Left renal cortex interstitium (tissue), 4 donors: ENCODE results near the gene MMS19. TPM values are rescaled to one million over a fixed set of nuclear protein-coding genes. Genes with fewer than 3 reads are reported as not detected.
"Not testable (repeated sequence)": the region's sequence is repeated elsewhere in the genome, so short reads cannot be mapped to it uniquely, and the experiment has no call there.

ENCODE experiments used
- DNase-seq, 4 donors: peaks; one replicate each; pipeline ENCODE4 v3.0.0-alpha.2; 2013; ENCODE audit warnings: low read depth in 4 of 4, low spot score in 2 of 4, missing footprints in 1 of 4
- polyA plus RNA-seq, 4 donors: library from polyadenylated mRNA; unstranded; fragments of 120-200 nt; gene quantifications; one replicate each; pipeline ENCODE4 v1.2.1, GENCODE V29; 2013; ENCODE audit not compliant: insufficient read length in 4 of 4

MMS19 gene
- polyA plus RNA-seq, 4 donors = 85.9 to 109 (median 92.3) TPM

- no peak for DNase-seq
These were observed 31.7 kb upstream of the MMS19 start for GRCh38 chr10:97529685-97530465.

GRCh38 chr10:97528876-97529275 is 30.7 kb upstream of the MMS19 start:
- DNase-seq = not testable (repeated sequence)

- no peak for DNase-seq
These were observed 27.5 kb upstream of the MMS19 start for GRCh38 chr10:97525683-97526110.

GRCh38 chr10:97525086-97525485 is 26.9 kb upstream of the MMS19 start:
- DNase-seq = no peak

GRCh38 chr10:97522937-97523336 is 24.7 kb upstream of the MMS19 start:
- no peak for DNase-seq

GRCh38 chr10:97522071-97522470 is 23.8 kb upstream of the MMS19 start:
- no peak for DNase-seq

GRCh38 chr10:97520978-97521761 is 22.9 kb upstream of the MMS19 start:
- no peak for DNase-seq

- DNase-seq = no peak
These were observed 22.3 kb upstream of the MMS19 start for GRCh38 chr10:97520520-97520919.

- DNase-seq = no peak
These were observed 21.1 kb upstream of the MMS19 start for GRCh38 chr10:97519342-97519741.

GRCh38 chr10:97518301-97519043 is 20.2 kb upstream of the MMS19 start:
- DNase-seq = no peak

- DNase-seq = no peak
These were observed 19.6 kb upstream of the MMS19 start for GRCh38 chr10:97517778-97518300.

GRCh38 chr10:97517096-97517750 is 19.0 kb upstream of the MMS19 start:
- DNase-seq = no peak

GRCh38 chr10:97515271-97515978 is 17.2 kb upstream of the MMS19 start:
- DNase-seq = no peak

GRCh38 chr10:97514344-97514743 is 16.1 kb upstream of the MMS19 start:
- DNase-seq = no peak

- DNase-seq = no peak
These were observed 14.8 kb upstream of the MMS19 start for GRCh38 chr10:97512993-97513392.

GRCh38 chr10:97511711-97512440 is 13.7 kb upstream of the MMS19 start:
- no peak for DNase-seq

- no peak for DNase-seq
These were observed 12.5 kb upstream of the MMS19 start for GRCh38 chr10:97510686-97511085.

- DNase-seq = no peak
These were observed 11.0 kb upstream of the MMS19 start for GRCh38 chr10:97509120-97509680.

- no peak for DNase-seq
These were observed 10.1 kb upstream of the MMS19 start for GRCh38 chr10:97508342-97508741.
